Peyer's patch (tissue), 4 donors: ENCODE measurements around the gene CLDN6. TPM values are rescaled to one million over a fixed set of nuclear protein-coding genes. Genes with fewer than 3 reads are reported as not detected.

ENCODE experiments used
- DNase-seq, 3 donors: peaks; one replicate each; pipeline ENCODE4 v3.0.0-alpha.2; 2017 to 2019
- H3K27ac ChIP-seq, 4 donors: fragments of 200-600 bp; sonication (generic); one replicate each; pipeline ENCODE4 v1.5.1; 2016 to 2019
- H3K27me3 ChIP-seq, 2 donors: fragments of 200-600 bp; sonication (generic); one replicate each; pipeline ENCODE4 v1.5.1; 2019
- H3K36me3 ChIP-seq, 3 donors: fragments of 200-600 bp; sonication (generic); one replicate each; pipeline ENCODE4 v1.5.1; 2016 to 2019
- H3K4me1 ChIP-seq, 4 donors: fragments of 200-600 bp; sonication (generic); one replicate each; pipeline ENCODE4 v1.5.1; 2016 to 2019
- H3K4me3 ChIP-seq, 4 donors: fragments of 200-600 bp; sonication (generic); 1 replicate in 3 of 4; 2 replicates in 1 of 4; pipeline ENCODE4 v1.5.1; 2016 to 2019; ENCODE audit warnings: mild to moderate bottlenecking in 1 of 4
- H3K9me3 ChIP-seq, 4 donors: fragments of 200-600 bp; sonication (generic); one replicate each; pipeline ENCODE4 v1.5.1; 2016 to 2019; ENCODE audit warnings: mild to moderate bottlenecking in 1 of 4
- POLR2A ChIP-seq, 2 donors: fragments of 450-650 bp; IDR thresholded peaks; one replicate each; pipeline ENCODE4 v1.5.1; 2017; ENCODE audit warnings: antibody characterized with exemption in 2 of 2, mild to moderate bottlenecking in 2 of 2, moderate library complexity in 2 of 2
- total RNA-seq, 4 donors: library from RNA; depleted of rRNA; stranded (reverse); fragments of >200 nt; gene quantifications; one replicate each; pipeline ENCODE4 v1.1.0, GENCODE V29; 2016
- TF ChIP-seq, protein P1 (sequence below), 6 experiments: fragments of 450-650 bp in 4 of 6; fragments of 200-600 bp in 2 of 6; sonication (generic) in 1 of 6; IDR thresholded peaks; one replicate each; pipeline ENCODE4 v1.5.1; 2017 to 2019; ENCODE audit warnings: antibody characterized with exemption in 6 of 6, mild to moderate bottlenecking in 3 of 6, moderate library complexity in 1 of 6

The CLDN6 gene
- total RNA-seq, 4 donors from 2014 or later, result not detected

DNA sequence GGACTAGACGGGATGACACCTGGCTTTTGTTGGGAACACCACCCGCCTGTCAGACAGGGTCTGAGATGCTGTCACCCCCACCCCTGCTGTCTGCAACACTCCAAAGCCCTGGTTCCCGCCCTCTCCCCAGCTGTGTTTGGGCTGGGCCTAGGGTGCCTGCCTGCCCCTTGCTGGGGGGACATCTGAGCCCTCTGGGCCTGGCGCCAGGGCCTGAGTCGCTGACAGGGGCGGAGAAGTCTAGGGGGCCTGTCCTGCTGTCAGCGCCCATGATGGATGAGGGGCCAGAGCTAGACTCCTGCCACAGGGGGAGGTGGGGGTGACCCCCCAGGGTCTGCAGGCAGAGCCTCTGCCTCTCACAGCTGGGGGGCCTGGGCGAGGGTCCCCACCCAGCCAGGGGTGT, 30.1 kb downstream of the CLDN6 start:
- TF ChIP-seq, protein P1, sequence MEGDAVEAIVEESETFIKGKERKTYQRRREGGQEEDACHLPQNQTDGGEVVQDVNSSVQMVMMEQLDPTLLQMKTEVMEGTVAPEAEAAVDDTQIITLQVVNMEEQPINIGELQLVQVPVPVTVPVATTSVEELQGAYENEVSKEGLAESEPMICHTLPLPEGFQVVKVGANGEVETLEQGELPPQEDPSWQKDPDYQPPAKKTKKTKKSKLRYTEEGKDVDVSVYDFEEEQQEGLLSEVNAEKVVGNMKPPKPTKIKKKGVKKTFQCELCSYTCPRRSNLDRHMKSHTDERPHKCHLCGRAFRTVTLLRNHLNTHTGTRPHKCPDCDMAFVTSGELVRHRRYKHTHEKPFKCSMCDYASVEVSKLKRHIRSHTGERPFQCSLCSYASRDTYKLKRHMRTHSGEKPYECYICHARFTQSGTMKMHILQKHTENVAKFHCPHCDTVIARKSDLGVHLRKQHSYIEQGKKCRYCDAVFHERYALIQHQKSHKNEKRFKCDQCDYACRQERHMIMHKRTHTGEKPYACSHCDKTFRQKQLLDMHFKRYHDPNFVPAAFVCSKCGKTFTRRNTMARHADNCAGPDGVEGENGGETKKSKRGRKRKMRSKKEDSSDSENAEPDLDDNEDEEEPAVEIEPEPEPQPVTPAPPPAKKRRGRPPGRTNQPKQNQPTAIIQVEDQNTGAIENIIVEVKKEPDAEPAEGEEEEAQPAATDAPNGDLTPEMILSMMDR (IDR thresholded peaks at IDR 0.05), result no peak
- Histone ChIP-seq H3K27ac (no peak overlapping the region), H3K27me3 (no peaks in the 10 kb centered on the region), H3K4me3 (no peak overlapping the region), H3K4me1 (peaks cover 0 to 5% (median 2%) of the 10 kb centered on the region in 4 donors), H3K9me3 (no peaks in the 10 kb centered on the region), H3K36me3 (no peaks in the 10 kb centered on the region)
- no peak for DNase-seq

DNA sequence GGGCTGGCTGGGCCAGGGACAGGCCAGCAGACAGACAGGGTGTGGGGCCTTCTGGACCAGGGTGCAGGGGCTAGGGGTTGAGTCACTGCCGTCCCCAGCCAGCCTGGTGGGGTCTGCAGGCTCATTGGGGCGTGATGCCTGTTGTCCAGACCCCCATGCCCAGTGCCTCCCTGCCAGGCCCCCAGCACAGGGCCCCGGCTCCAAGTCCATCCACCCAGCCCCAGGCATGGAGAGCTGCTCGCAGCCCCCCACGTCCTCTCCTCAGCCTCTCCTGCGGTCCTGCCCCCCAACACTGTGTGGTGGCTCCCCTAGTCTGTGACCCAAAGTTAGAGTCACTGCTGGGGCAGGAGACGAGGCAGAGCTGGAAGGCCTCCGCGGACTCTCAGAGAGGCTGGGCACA, 30.7 kb downstream of the CLDN6 start:
- no peaks in the 10 kb centered on the region for H3K36me3 ChIP-seq

GRCh38 chr16:2986623-2987188, 31.3 kb downstream of the CLDN6 start:
- Histone ChIP-seq H3K27ac (no peak overlapping the region), H3K4me1 (peaks cover 0 to 5% (median 2%) of the 10 kb centered on the region in 4 donors), H3K9me3 (no peaks in the 10 kb centered on the region), H3K27me3 (no peaks in the 10 kb centered on the region), H3K36me3 (no peaks in the 10 kb centered on the region), H3K4me3 (no peak overlapping the region)
- DNase-seq, result no peak
- TF ChIP-seq, protein P1 (IDR thresholded peaks at IDR 0.05), result no peak
- no peak for TF ChIP-seq POLR2A (IDR thresholded peaks at IDR 0.05)

More for the DNA sequence above, 30.7 kb downstream of the CLDN6 start:
- Histone ChIP-seq H3K9me3 (no peaks in the 10 kb centered on the region), H3K4me3 (no peak overlapping the region), H3K27me3 (no peaks in the 10 kb centered on the region), H3K4me1 (peaks cover 0 to 5% (median 2%) of the 10 kb centered on the region in 4 donors), H3K27ac (no peak overlapping the region)
- TF ChIP-seq, protein P1 (IDR thresholded peaks at IDR 0.05), result no peak
- TF ChIP-seq POLR2A (IDR thresholded peaks at IDR 0.05), result no peak
- no peak for DNase-seq

GRCh38 chr16:2985893-2986355, 32.1 kb downstream of the CLDN6 start:
- Histone ChIP-seq H3K4me1 (peaks cover 0 to 11% (median 4%) of the 10 kb centered on the region in 4 donors), H3K36me3 (no peaks in the 10 kb centered on the region), H3K4me3 (no peak overlapping the region), H3K27ac (no peak overlapping the region), H3K27me3 (no peaks in the 10 kb centered on the region), H3K9me3 (no peaks in the 10 kb centered on the region)
- DNase-seq, result no peak
- TF ChIP-seq POLR2A (IDR thresholded peaks at IDR 0.05), result no peak

- H3K4me3 ChIP-seq, result no peak overlapping the region
- no peaks in the 10 kb centered on the region for H3K27me3 ChIP-seq
- peaks cover 0 to 13% (median 5%) of the 10 kb centered on the region in 4 donors for H3K4me1 ChIP-seq
- TF ChIP-seq, protein P1 (IDR thresholded peaks at IDR 0.05), result no peak
- no peak for TF ChIP-seq POLR2A (IDR thresholded peaks at IDR 0.05)
- H3K36me3 ChIP-seq, result no peaks in the 10 kb centered on the region
- no peak overlapping the region for H3K27ac ChIP-seq
- no peaks in the 10 kb centered on the region for H3K9me3 ChIP-seq
- DNase-seq, result no peak
These were observed 32.5 kb downstream of the CLDN6 start for GRCh38 chr16:2985462-2985861.

DNA sequence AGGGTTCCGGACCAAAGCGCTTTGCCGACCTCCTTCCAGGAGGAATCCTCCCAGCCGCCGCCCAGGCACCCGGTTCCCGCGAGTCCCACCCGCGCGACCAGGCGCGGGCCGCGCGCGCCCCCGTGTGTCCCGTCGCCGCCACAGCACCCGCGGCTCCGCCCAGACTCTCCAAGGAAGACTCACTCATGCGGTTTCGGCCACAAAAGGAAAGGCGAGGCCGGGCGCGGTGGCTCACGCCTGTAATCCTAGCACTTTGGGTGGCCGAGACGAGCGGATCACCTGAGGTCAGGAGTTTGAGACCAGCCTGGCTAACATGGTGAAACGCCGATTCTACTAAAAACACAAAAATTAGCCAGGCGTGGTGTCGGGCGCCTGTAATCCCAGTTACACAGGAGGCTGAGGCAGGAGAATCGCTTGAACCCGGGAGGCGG, 34.3 kb downstream of the CLDN6 start:
- peak overlapping the region in 3 of 4 donors; percentile 7 to 36 (median 25) for H3K4me3 ChIP-seq
- TF ChIP-seq, protein P1 (IDR thresholded peaks at IDR 0.05), result peak; percentile 85 to 96 (median 94)
- no peak for TF ChIP-seq POLR2A (IDR thresholded peaks at IDR 0.05)
- no peaks in the 10 kb centered on the region for H3K9me3 ChIP-seq
- H3K36me3 ChIP-seq, result no peaks in the 10 kb centered on the region
- H3K27ac ChIP-seq, result no peak overlapping the region
- no peaks in the 10 kb centered on the region for H3K27me3 ChIP-seq
- DNase-seq, result peak; percentile 62 to 90 (median 90)
- peaks cover 5 to 23% (median 7%) of the 10 kb centered on the region in 4 donors for H3K4me1 ChIP-seq
